Activated CD4-positive, alpha-beta T cell treated with anti-CD3 and anti-CD28 coated beads for 36 hours (primary cell): ENCODE results near the gene AHNAK2. TPM values are rescaled to one million over a fixed set of nuclear protein-coding genes. Genes with fewer than 3 reads are reported as not detected.

ENCODE experiments used
- ATAC-seq: fragments of 200-7000 bp; cut with Tn5 transposase; one replicate; pipeline ENCODE4 v1.10.0; 2021; ENCODE audit warnings: mild to moderate bottlenecking, moderate library complexity
- CTCF ChIA-PET: fragments of 350-600 bp; sonication (Branson Sonifier 250); formaldehyde crosslinking; loops from one replicate; lab custom pipeline; 2021; ENCODE audit warnings: antibody characterized with exemption; lab: Charles Lee
- POLR2A ChIA-PET: fragments of 350-600 bp; sonication (Branson Sonifier 250); formaldehyde crosslinking; loops from one replicate; lab custom pipeline; 2021; ENCODE audit warnings: antibody characterized with exemption, inconsistent platforms; lab: Charles Lee
- DNase-seq: peaks from one replicate; pipeline ENCODE4 v3.0.0-alpha.2; 2020
- H3K27ac Mint-ChIP-seq: one replicate; pipeline ENCODE4 v1.8.0; 2021; ENCODE audit warnings: mixed read lengths
- H3K27me3 Mint-ChIP-seq: one replicate; pipeline ENCODE4 v1.8.0; 2021; ENCODE audit warnings: mixed read lengths
- H3K36me3 Mint-ChIP-seq: one replicate; pipeline ENCODE4 v1.8.0; 2021; ENCODE audit warnings: low read depth, mixed read lengths
- H3K4me1 Mint-ChIP-seq: one replicate; pipeline ENCODE4 v1.8.0; 2021; ENCODE audit warnings: mixed read lengths
- H3K4me3 Mint-ChIP-seq: one replicate; pipeline ENCODE4 v1.8.0; 2021; ENCODE audit warnings: mild to moderate bottlenecking, moderate library complexity, mixed read lengths
- H3K9me3 Mint-ChIP-seq: one replicate; pipeline ENCODE4 v1.8.0; 2021; ENCODE audit warnings: low read depth, mixed read lengths
- intact Hi-C, 2 experiments: fragments of 100-400 bp; cut with DNase I in 1 of 2; cut with micrococcal nuclease in 1 of 2; formaldehyde crosslinking; loops; one replicate each; pipeline versions ENCODE4 v1.14.2 to v1.15.1; 2022 to 2024; cut with DNase I, micrococcal nuclease
- total RNA-seq, 2 experiments: library from RNA; stranded (reverse); gene quantifications; one replicate each; pipeline ENCODE4 v1.2.3, GENCODE V29; 2021

Gene AHNAK2
- total RNA-seq, 2 experiments from 2014 or later: 0.07 to 0.11 TPM

DNA sequence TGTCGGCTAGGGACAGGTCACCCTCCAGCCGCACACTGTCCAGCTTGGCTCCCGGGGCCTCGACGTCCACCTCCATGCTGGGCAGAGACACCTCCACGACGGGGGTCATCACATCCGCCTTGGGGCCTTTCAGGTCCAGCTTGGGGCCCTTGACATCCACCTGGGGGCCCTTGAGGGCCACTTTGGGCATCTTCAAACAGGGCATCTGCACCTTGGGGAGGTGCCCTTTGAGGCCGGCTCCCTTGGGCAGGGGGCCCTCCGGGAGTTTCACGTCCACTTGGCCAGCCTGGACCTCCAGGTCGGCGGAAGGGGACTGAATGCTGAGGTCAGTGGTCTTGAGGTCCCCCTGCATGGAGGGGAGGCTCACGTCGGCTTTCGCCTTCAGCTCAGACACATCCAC lies 35.6 kb downstream of the AHNAK2 start:
- DNase-seq: no peak
- Mint-ChIP-seq H3K4me1 (no peaks in the 10 kb centered on the region), H3K36me3 (no peaks in the 10 kb centered on the region), H3K27ac (no peak overlapping the region), H3K27me3 (peaks cover 3% of the 10 kb centered on the region), H3K4me3 (no peak overlapping the region), H3K9me3 (no peaks in the 10 kb centered on the region)
- intact Hi-C loops: no loop called here
- no peak for ATAC-seq
- ChIA-PET CTCF (interaction anchor here (0.6 kb wide), 1 partner anchor 346 kb away, joined by 3 read pairs; no protein-coding TSS in a partner anchor), POLR2A (no interaction called here)

GRCh38 chr14:104941508-104942365 lies 36.4 kb downstream of the AHNAK2 start:
- no peak for DNase-seq
- Mint-ChIP-seq H3K36me3 (no peaks in the 10 kb centered on the region), H3K27me3 (peaks cover 3% of the 10 kb centered on the region), H3K27ac (no peak overlapping the region), H3K4me3 (no peak overlapping the region), H3K4me1 (no peaks in the 10 kb centered on the region), H3K9me3 (no peaks in the 10 kb centered on the region)
- intact Hi-C loops: no loop called here
- ATAC-seq: no peak
- ChIA-PET CTCF (interaction anchor here (0.6 kb wide), 1 partner anchor 347 kb away, joined by 3 read pairs; no protein-coding TSS in a partner anchor), POLR2A (no interaction called here)

GRCh38 chr14:104940526-104941150 lies 37.5 kb downstream of the AHNAK2 start:
- Mint-ChIP-seq H3K9me3 (no peaks in the 10 kb centered on the region), H3K27me3 (peaks cover 3% of the 10 kb centered on the region), H3K36me3 (no peaks in the 10 kb centered on the region), H3K4me1 (no peaks in the 10 kb centered on the region), H3K27ac (no peak overlapping the region), H3K4me3 (no peak overlapping the region)
- intact Hi-C loops: no loop called here
- ChIA-PET POLR2A (no interaction called here), CTCF (interaction anchor here (1.1 kb wide), 1 partner anchor 412 kb away, joined by 3 read pairs; no protein-coding TSS in a partner anchor)
- DNase-seq (no peak), ATAC-seq (no peak)

GRCh38 chr14:104939666-104940410 lies 38.3 kb downstream of the AHNAK2 start:
- DNase-seq (no peak), ATAC-seq (no peak)
- Mint-ChIP-seq H3K27ac (no peak overlapping the region), H3K4me1 (no peaks in the 10 kb centered on the region), H3K9me3 (no peaks in the 10 kb centered on the region), H3K4me3 (no peak overlapping the region), H3K27me3 (peaks cover 3% of the 10 kb centered on the region), H3K36me3 (no peaks in the 10 kb centered on the region)
- intact Hi-C loops: loop anchor here in 1 of 2 experiments (5.0 kb wide), 1 partner anchor 1183 kb away; no protein-coding TSS in a partner anchor
- POLR2A ChIA-PET: no interaction called here
- CTCF ChIA-PET: interaction anchor here (0.8 to 1.1 kb wide), 2 partner anchors 35 to 412 kb away, joined by 3 read pairs; no protein-coding TSS in a partner anchor

- ATAC-seq: no peak
- intact Hi-C loops: loop anchor here in 1 of 2 experiments (5.0 kb wide), 1 partner anchor 1182 kb away; no protein-coding TSS in a partner anchor
- CTCF ChIA-PET: no interaction called here
- H3K9me3 Mint-ChIP-seq: no peaks in the 10 kb centered on the region
- no peak overlapping the region for H3K27ac Mint-ChIP-seq
- peaks cover 8% of the 10 kb centered on the region for H3K27me3 Mint-ChIP-seq
- no peak overlapping the region for H3K4me3 Mint-ChIP-seq
- POLR2A ChIA-PET: no interaction called here
- DNase-seq: no peak
- no peaks in the 10 kb centered on the region for H3K36me3 Mint-ChIP-seq
- no peaks in the 10 kb centered on the region for H3K4me1 Mint-ChIP-seq
Measured at GRCh38 chr14:104938960-104939359, 39.2 kb downstream of the AHNAK2 start.

GRCh38 chr14:104938436-104938835 lies 39.7 kb downstream of the AHNAK2 start:
- ChIA-PET CTCF (no interaction called here), POLR2A (no interaction called here)
- no peaks in the 10 kb centered on the region for H3K4me1 Mint-ChIP-seq
- ATAC-seq (no peak), DNase-seq (no peak)
- intact Hi-C loops: loop anchor here in 1 of 2 experiments (5.0 kb wide), 1 partner anchor 1181 kb away; no protein-coding TSS in a partner anchor
- no peaks in the 10 kb centered on the region for H3K36me3 Mint-ChIP-seq
- no peak overlapping the region for H3K4me3 Mint-ChIP-seq
- H3K27me3 Mint-ChIP-seq: peaks cover 8% of the 10 kb centered on the region
- H3K9me3 Mint-ChIP-seq: no peaks in the 10 kb centered on the region
- H3K27ac Mint-ChIP-seq: no peak overlapping the region

DNA sequence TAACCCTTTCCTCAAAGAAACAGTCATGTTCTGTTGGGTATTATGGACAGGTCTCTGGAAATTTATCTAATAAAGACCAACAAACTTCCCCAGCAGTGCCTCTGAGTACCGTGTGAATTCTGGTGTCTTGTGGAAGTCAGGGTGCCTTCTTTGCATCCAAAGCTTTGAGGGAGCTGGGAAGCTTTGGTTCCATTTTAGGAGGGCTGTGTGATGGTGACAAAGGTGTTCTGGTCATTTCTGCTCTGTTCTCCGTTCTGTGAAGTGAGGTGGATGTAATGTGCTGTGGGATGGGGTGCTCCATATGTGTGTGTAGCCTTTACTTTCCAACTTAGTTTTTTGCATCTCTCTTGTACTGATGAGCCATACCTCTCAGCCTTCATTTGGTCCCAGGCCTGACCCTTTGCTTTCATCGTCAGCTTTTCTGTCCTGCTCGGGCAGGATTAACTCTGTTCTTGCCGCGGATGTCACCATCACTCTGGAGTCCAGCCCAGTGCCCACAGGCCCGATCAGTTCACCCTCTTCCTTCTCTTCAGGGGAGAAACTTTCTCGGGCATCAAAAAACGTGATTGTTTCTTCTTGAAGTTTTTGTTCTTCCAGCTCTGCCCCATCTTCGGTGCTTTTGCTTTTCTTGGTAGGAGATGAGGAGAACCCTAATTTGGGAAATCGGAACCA lies 40.3 kb downstream of the AHNAK2 start:
- ChIA-PET CTCF (interaction anchor here (0.7 kb wide), 1 partner anchor 19 kb away, joined by 3 read pairs; no protein-coding TSS in a partner anchor), POLR2A (no interaction called here)
- Mint-ChIP-seq H3K4me3 (no peak overlapping the region), H3K27ac (no peak overlapping the region), H3K4me1 (no peaks in the 10 kb centered on the region), H3K27me3 (peaks cover 8% of the 10 kb centered on the region), H3K9me3 (no peaks in the 10 kb centered on the region), H3K36me3 (no peaks in the 10 kb centered on the region)
- intact Hi-C loops: loop anchor here in 1 of 2 experiments (5.0 kb wide), 1 partner anchor 1181 kb away; no protein-coding TSS in a partner anchor
- no peak for ATAC-seq
- DNase-seq: no peak

GRCh38 chr14:104937161-104937560 lies 41.0 kb downstream of the AHNAK2 start:
- CTCF ChIA-PET: interaction anchor here (0.6 to 0.7 kb wide), 2 partner anchors 20 to 86 kb away, joined by 3 read pairs; no protein-coding TSS in a partner anchor
- Mint-ChIP-seq H3K4me1 (no peaks in the 10 kb centered on the region), H3K9me3 (no peaks in the 10 kb centered on the region), H3K4me3 (no peak overlapping the region), H3K27ac (no peak overlapping the region), H3K27me3 (peaks cover 8% of the 10 kb centered on the region), H3K36me3 (no peaks in the 10 kb centered on the region)
- ATAC-seq (no peak), DNase-seq (no peak)
- POLR2A ChIA-PET: no interaction called here
- intact Hi-C loops: loop anchor here in 1 of 2 experiments (5.0 kb wide), 1 partner anchor 1180 kb away; no protein-coding TSS in a partner anchor

DNA sequence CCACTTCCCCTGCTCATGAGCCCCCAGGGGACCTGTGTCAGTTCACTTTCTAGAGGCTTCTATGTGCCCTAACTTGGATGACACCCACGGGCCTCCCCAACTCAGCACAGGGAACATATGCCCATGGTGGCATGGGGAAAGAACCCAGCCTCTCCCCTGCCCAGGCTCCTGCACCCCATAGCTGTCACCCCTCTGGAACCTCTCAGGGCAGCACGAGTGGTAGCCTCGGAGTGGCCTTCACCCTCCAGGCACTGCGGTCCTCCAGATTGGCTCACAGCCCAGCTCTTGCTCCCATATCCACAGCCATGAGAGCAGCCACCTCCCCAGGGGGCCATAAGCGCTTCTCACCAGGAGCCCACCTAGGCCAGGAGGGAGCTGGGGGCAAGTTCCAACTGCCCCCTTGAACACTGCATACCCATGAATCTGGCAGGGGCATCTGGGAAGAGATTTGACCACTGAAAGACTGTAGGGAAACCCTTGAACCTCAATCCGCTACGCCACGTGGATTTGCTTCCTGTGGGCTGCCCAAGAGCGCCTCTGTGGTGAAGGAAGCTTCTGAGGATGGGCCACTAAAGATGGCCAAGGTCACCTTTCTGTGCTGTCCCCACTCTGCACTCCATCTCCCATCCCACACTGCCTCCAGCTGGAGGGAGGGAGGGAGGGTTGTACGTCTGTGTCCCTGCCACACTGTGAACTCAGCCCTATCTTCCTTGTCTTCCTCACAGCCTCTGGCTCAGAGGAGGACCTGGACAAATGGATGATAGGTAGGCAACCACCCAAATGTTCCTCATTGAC lies 41.6 kb downstream of the AHNAK2 start:
- ChIA-PET POLR2A (no interaction called here), CTCF (interaction anchor here (0.6 to 1.7 kb wide), 4 partner anchors 9 to 86 kb away, joined by 3 to 5 read pairs (median 3); no protein-coding TSS in a partner anchor)
- no peaks in the 10 kb centered on the region for H3K36me3 Mint-ChIP-seq
- H3K4me1 Mint-ChIP-seq: no peaks in the 10 kb centered on the region
- intact Hi-C loops: loop anchor here in 1 of 2 experiments (5.0 kb wide), 1 partner anchor 1179 kb away; no protein-coding TSS in a partner anchor
- peaks cover 8% of the 10 kb centered on the region for H3K27me3 Mint-ChIP-seq
- no peak for ATAC-seq
- no peak overlapping the region for H3K4me3 Mint-ChIP-seq
- H3K9me3 Mint-ChIP-seq: no peaks in the 10 kb centered on the region
- DNase-seq: no peak
- H3K27ac Mint-ChIP-seq: no peak overlapping the region

GRCh38 chr14:104935955-104936354 lies 42.2 kb downstream of the AHNAK2 start:
- intact Hi-C loops: loop anchor here in 1 of 2 experiments (5.0 kb wide), 1 partner anchor 1179 kb away; no protein-coding TSS in a partner anchor
- H3K4me1 Mint-ChIP-seq: no peaks in the 10 kb centered on the region
- no peak overlapping the region for H3K27ac Mint-ChIP-seq
- H3K4me3 Mint-ChIP-seq: no peak overlapping the region
- peaks cover 8% of the 10 kb centered on the region for H3K27me3 Mint-ChIP-seq
- H3K36me3 Mint-ChIP-seq: no peaks in the 10 kb centered on the region
- DNase-seq (no peak), ATAC-seq (no peak)
- POLR2A ChIA-PET: no interaction called here
- CTCF ChIA-PET: interaction anchor here (0.7 to 1.7 kb wide), 2 partner anchors 10 to 26 kb away, joined by 3 to 5 read pairs; no protein-coding TSS in a partner anchor
- H3K9me3 Mint-ChIP-seq: no peaks in the 10 kb centered on the region
